ENCODE results near the gene PRICKLE1. TPM values are rescaled to one million over a fixed set of nuclear protein-coding genes. Genes with fewer than 3 reads are reported as not detected.
A peak's percentile ranks its signal among the peaks of the same experiment; 100 is the strongest.

The PRICKLE1 gene
- total and polyA plus RNA-seq, 2 experiments from 2014 or later: 16.5 to 25.9 TPM

DNA sequence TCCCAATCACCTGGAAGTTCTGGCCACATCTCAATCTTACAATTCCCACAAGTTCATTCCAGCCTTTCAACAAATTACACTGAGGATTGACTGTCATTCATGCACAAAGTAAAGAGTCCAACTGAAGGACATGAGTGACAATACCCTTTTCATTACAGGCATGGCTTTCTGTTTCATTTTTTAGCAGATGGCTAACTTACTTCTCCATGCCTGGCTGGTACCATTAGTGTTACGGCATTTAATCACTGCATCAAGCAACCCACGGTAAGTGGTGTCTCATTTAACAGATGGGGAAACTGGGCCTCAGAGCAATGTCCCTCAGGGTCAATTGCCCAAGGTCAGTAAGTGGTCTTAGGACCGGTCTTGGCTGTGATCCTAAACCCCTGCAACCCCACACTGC lies 114.4 kb downstream of the PRICKLE1 start:
- WGBS (ENCODE audit: low lambda C conversion rate, missing lambda C conversion rate): 56% methylated on average over 3 of the region's 3 CpGs
- no peak overlapping the region for H2AFZ ChIP-seq
- H3K4me1 ChIP-seq (ENCODE audit: insufficient read depth): peaks cover 22% of the 10 kb centered on the region
- no peaks in the 10 kb centered on the region for H3K36me3 ChIP-seq (replicated peaks; ENCODE audit: insufficient read depth, low read depth)
- no peak overlapping the region for H3K4me3 ChIP-seq
- TF ChIP-seq EZH2 (IDR thresholded peaks at IDR 0.05; ENCODE audit: borderline replicate concordance): no peak
- TF ChIP-seq EZH2phosphoT487 (IDR thresholded peaks at IDR 0.05; ENCODE audit: low read depth, severe bottlenecking, unreplicated experiment): no peak
- TF ChIP-seq, protein P1, sequence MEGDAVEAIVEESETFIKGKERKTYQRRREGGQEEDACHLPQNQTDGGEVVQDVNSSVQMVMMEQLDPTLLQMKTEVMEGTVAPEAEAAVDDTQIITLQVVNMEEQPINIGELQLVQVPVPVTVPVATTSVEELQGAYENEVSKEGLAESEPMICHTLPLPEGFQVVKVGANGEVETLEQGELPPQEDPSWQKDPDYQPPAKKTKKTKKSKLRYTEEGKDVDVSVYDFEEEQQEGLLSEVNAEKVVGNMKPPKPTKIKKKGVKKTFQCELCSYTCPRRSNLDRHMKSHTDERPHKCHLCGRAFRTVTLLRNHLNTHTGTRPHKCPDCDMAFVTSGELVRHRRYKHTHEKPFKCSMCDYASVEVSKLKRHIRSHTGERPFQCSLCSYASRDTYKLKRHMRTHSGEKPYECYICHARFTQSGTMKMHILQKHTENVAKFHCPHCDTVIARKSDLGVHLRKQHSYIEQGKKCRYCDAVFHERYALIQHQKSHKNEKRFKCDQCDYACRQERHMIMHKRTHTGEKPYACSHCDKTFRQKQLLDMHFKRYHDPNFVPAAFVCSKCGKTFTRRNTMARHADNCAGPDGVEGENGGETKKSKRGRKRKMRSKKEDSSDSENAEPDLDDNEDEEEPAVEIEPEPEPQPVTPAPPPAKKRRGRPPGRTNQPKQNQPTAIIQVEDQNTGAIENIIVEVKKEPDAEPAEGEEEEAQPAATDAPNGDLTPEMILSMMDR (IDR thresholded peaks at IDR 0.05; ENCODE audit: poor library complexity): no peak
- DNase-seq (ENCODE audit: low spot score): no peak
- H4K20me1 ChIP-seq (ENCODE audit: insufficient read depth, poor library complexity, severe bottlenecking): peaks cover 47% of the 10 kb centered on the region
- H3K79me2 ChIP-seq: peaks cover 96% of the 10 kb centered on the region
- H3K9me2 ChIP-seq (replicated peaks; ENCODE audit: insufficient read depth): no peaks in the 10 kb centered on the region
- H3K27ac ChIP-seq: no peak overlapping the region
- H3K27me3 ChIP-seq: no peaks in the 10 kb centered on the region
- H3K4me2 ChIP-seq: no peak overlapping the region
- no peaks in the 10 kb centered on the region for H3K9me3 ChIP-seq (ENCODE audit: low read depth)

GRCh38 chr12:42474391-42474790 lies 115.2 kb downstream of the PRICKLE1 start:
- WGBS (ENCODE audit: low lambda C conversion rate, missing lambda C conversion rate): 79% methylated on average over 2 of the region's 2 CpGs
- peaks cover 42% of the 10 kb centered on the region for H4K20me1 ChIP-seq (ENCODE audit: insufficient read depth, poor library complexity, severe bottlenecking)

DNA sequence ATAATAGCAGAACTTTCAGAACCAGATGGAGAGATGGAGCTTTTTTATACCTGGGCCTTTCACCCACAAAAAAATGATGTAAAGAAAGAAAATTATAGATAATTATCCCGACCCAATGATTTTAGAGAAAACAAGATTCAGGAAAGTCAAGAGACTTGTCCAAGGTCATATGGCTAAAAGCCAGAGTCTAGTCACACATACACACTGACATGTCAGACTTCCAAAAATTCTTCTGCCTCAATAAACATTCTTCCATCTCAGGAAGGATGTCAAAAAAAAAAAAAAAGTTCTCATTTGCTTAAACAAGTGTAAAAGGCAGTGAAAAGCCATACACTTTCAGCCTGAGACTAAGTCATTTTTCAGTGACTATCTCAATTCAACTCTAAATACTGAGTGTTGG lies 116.0 kb downstream of the PRICKLE1 start:
- no peaks in the 10 kb centered on the region for H3K27me3 ChIP-seq
- H3K79me2 ChIP-seq: peaks cover 84% of the 10 kb centered on the region
- no peak for DNase-seq (ENCODE audit: low spot score)
- H3K36me3 ChIP-seq (replicated peaks; ENCODE audit: insufficient read depth, low read depth): no peaks in the 10 kb centered on the region
- peaks cover 22% of the 10 kb centered on the region for H3K4me1 ChIP-seq (ENCODE audit: insufficient read depth)
- H3K27ac ChIP-seq: peak overlapping the region; percentile 21
- H3K4me3 ChIP-seq: no peak overlapping the region
- TF ChIP-seq EZH2phosphoT487 (IDR thresholded peaks at IDR 0.05; ENCODE audit: low read depth, severe bottlenecking, unreplicated experiment): no peak
- TF ChIP-seq EZH2 (IDR thresholded peaks at IDR 0.05; ENCODE audit: borderline replicate concordance): no peak
- TF ChIP-seq, protein P1 (IDR thresholded peaks at IDR 0.05; ENCODE audit: poor library complexity): no peak
- H3K4me2 ChIP-seq: no peak overlapping the region
- no peak overlapping the region for H2AFZ ChIP-seq
- H4K20me1 ChIP-seq (ENCODE audit: insufficient read depth, poor library complexity, severe bottlenecking): peaks cover 35% of the 10 kb centered on the region
- 96% methylated on average over 1 of the region's 1 CpG for WGBS (ENCODE audit: low lambda C conversion rate, missing lambda C conversion rate)
- H3K9me3 ChIP-seq (ENCODE audit: low read depth): no peaks in the 10 kb centered on the region
- no peaks in the 10 kb centered on the region for H3K9me2 ChIP-seq (replicated peaks; ENCODE audit: insufficient read depth)

More at GRCh38 chr12:42474391-42474790, 115.2 kb downstream of the PRICKLE1 start:
- Histone ChIP-seq H2AFZ (no peak overlapping the region), H3K9me2 (replicated peaks; ENCODE audit: insufficient read depth) (no peaks in the 10 kb centered on the region), H3K4me1 (ENCODE audit: insufficient read depth) (peaks cover 22% of the 10 kb centered on the region), H3K27me3 (no peaks in the 10 kb centered on the region), H3K4me2 (no peak overlapping the region), H3K79me2 (peaks cover 89% of the 10 kb centered on the region), H3K27ac (no peak overlapping the region), H3K4me3 (no peak overlapping the region), H3K36me3 (replicated peaks; ENCODE audit: insufficient read depth, low read depth) (no peaks in the 10 kb centered on the region), H3K9me3 (ENCODE audit: low read depth) (no peaks in the 10 kb centered on the region)
- TF ChIP-seq EZH2phosphoT487 (IDR thresholded peaks at IDR 0.05; ENCODE audit: low read depth, severe bottlenecking, unreplicated experiment) (no peak), EZH2 (IDR thresholded peaks at IDR 0.05; ENCODE audit: borderline replicate concordance) (no peak)
- no peak for DNase-seq (ENCODE audit: low spot score)

DNA sequence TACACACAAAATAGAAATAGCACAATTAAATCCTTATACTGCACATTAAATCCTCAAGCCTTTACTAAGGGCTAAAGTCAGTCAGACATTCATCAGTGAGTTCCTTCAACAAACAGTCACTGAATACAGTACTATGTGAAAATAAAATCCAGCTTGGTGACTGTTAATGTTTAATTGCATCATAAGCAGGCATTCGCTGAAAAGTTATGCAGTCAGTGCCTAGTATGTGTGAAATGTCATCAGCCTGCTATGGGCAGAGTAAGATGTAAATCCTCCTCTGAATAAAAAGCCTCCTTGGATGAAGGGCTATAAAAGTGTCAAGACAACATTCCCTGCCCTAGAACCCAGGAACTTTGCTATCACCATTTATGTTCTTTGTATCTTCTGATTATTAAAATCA lies 116.4 kb downstream of the PRICKLE1 start:
- Histone ChIP-seq H3K9me2 (replicated peaks; ENCODE audit: insufficient read depth) (no peaks in the 10 kb centered on the region), H3K27me3 (no peaks in the 10 kb centered on the region), H2AFZ (no peak overlapping the region), H3K4me2 (peak overlapping the region; percentile 4), H3K36me3 (replicated peaks; ENCODE audit: insufficient read depth, low read depth) (no peaks in the 10 kb centered on the region), H3K9me3 (ENCODE audit: low read depth) (no peaks in the 10 kb centered on the region), H3K27ac (peak overlapping the region; percentile 21), H3K4me3 (no peak overlapping the region), H4K20me1 (ENCODE audit: insufficient read depth, poor library complexity, severe bottlenecking) (peaks cover 31% of the 10 kb centered on the region), H3K79me2 (peaks cover 80% of the 10 kb centered on the region), H3K4me1 (ENCODE audit: insufficient read depth) (peaks cover 22% of the 10 kb centered on the region)
- TF ChIP-seq, protein P1 (IDR thresholded peaks at IDR 0.05; ENCODE audit: poor library complexity): no peak
- TF ChIP-seq EZH2phosphoT487 (IDR thresholded peaks at IDR 0.05; ENCODE audit: low read depth, severe bottlenecking, unreplicated experiment): no peak
- TF ChIP-seq EZH2 (IDR thresholded peaks at IDR 0.05; ENCODE audit: borderline replicate concordance): no peak
- WGBS (ENCODE audit: low lambda C conversion rate, missing lambda C conversion rate): 56% methylated on average over 1 of the region's 1 CpG
- no peak for DNase-seq (ENCODE audit: low spot score)

All from hepatocyte (in vitro differentiated cells).